IPS-18c (cell line): ENCODE results near the gene OPN1MW2.
"Not testable (repeated sequence)": the region's sequence is repeated elsewhere in the genome, so short reads cannot be mapped to it uniquely, and the experiment has no call there.

Source experiments
- H3K4me3 ChIP-seq: 2 replicates; pipeline ENCODE4 v1.7.0; 2013; ENCODE audit warnings: low read depth, mild to moderate bottlenecking, low read length, moderate library complexity; ENCODE audit not compliant: insufficient read depth
- H3K9me3 ChIP-seq: one replicate; pipeline ENCODE4 v1.6.1; 2013; ENCODE audit warnings: mild to moderate bottlenecking, low read length, moderate library complexity; ENCODE audit not compliant: control insufficient read depth, insufficient read depth

Gene OPN1MW2

DNA sequence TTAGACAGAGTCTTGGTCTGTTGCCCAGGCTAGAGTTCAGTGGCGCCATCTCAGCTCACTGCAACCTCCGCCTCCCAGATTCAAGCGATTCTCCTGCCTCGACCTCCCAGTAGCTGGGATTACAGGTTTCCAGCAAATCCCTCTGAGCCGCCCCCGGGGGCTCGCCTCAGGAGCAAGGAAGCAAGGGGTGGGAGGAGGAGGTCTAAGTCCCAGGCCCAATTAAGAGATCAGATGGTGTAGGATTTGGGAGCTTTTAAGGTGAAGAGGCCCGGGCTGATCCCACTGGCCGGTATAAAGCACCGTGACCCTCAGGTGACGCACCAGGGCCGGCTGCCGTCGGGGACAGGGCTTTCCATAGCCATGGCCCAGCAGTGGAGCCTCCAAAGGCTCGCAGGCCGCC, at the start of gene OPN1MW2:
Gene OPN1MW2, plus strand, starts transcription at position 301 of the 400 bp plus-strand sequence. Its CDS starts 60 bp downstream, at position 361.
- not testable (repeated sequence) for H3K9me3 ChIP-seq, H3K4me3 ChIP-seq

DNA sequence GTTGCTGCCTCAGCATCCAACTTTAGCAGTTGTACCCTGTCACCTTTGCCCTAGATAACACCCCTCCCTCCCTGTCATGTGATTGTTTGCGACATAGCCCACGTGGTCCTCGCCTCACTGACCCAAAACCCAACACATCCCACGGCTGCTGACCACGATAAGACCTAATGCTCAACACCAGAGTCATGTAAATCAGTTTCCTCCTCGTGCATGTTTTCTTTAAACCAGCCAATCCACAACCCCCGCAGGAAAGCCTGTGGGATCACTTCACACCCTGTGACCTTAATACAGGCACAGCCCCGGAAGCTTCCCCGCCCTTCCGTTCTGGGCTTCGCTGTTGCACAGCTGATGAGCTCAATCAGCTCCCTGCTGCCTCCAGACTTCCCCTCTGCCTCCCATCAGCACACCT, 47.0 kb upstream of the OPN1MW2 start:
- H3K4me3 ChIP-seq, H3K9me3 ChIP-seq: not testable (repeated sequence)

DNA sequence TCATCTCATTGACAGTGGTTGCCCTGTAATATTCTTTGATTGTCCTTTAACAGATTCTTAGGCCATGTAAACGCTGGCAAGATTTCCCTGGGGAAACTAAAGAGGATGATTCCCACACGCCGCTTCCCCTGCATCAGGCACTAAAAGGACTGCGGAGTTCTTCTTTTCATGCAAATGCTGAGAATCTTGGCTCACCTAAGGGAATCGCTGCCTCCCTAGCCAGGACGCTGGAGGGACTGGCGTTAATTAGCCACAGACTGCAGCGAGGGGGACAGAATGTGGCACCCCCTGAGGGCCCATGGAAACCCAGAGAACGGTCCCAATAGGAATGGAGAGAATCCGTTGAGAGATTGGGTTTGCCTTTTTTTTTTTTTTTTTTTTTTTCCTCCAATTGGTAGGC, 45.2 kb upstream of the OPN1MW2 start:
- H3K9me3 ChIP-seq, H3K4me3 ChIP-seq: not testable (repeated sequence)

DNA sequence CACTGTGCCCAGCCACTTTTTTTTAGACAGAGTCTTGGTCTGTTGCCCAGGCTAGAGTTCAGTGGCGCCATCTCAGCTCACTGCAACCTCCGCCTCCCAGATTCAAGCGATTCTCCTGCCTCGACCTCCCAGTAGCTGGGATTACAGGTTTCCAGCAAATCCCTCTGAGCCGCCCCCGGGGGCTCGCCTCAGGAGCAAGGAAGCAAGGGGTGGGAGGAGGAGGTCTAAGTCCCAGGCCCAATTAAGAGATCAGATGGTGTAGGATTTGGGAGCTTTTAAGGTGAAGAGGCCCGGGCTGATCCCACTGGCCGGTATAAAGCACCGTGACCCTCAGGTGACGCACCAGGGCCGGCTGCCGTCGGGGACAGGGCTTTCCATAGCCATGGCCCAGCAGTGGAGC, 37.3 kb upstream of the OPN1MW2 start, which contains the start of gene OPN1MW:
Gene OPN1MW, plus strand, starts transcription at position 301 of the 400 bp plus-strand sequence. Its CDS starts 82 bp downstream, at position 383.
- H3K9me3 ChIP-seq: not testable (repeated sequence)

DNA sequence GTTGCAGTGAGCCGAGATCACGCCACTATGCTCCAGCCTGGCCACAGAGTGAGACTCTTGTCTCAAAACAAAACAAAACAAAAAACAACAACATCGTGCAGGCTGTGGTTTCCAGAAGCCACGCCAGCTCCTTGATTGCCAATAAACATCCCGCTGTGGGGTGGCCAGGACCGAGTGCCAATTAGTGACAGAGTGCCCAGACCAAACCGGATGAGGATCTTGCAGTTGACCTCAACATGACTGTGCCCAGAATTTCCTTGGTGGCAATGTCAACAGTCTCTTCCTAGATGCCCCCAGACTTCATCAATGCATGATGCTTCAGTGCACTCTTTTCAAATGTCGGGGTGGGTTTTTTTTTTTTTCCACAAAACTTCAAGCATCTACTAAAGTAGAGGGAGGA, 35.8 kb upstream of the OPN1MW2 start:
- not testable (repeated sequence) for H3K9me3 ChIP-seq, H3K4me3 ChIP-seq

More for the DNA sequence above, 37.3 kb upstream of the OPN1MW2 start, which contains the start of gene OPN1MW:
- H3K4me3 ChIP-seq: not testable (repeated sequence)

DNA sequence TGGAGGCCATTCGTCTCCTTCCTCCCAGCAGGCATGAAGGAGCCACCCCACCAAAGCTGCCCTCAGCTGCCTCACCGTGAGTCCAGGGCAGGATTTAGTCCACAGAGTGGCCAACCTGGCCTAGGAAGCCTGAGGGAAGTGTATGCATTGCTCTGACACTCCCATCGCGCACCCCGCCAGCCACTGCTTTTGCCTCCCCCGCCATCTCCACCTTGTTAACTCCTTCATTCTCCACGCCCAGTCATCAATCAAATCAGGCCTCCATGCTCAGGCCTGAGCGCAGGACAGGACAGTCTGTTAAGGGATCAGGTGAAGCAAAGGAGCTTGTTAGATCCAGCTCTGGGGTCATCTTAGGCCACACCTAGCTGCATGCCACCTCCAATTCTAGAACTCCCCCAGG, 26.7 kb upstream of the OPN1MW2 start:
- not testable (repeated sequence) for H3K4me3 ChIP-seq, H3K9me3 ChIP-seq

DNA sequence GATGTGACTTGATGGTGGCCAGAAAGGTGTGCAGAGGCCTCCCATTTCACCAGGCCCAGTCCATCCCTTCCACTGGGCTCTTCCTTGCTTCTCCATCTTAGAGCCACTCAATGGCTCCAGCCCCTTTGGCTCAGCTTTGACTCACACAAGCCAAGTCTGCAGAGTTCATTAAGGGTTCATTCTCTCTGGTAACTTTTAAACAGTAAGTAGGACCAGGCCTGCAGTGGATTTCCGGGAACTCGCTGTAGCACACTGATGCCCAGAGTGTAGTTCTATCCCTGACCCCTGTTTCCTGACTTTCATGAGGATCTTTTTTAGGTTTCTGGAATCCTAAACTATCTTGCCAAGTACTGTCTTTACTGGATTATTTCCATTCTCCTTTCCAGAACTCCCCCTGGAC, 25.2 kb upstream of the OPN1MW2 start:
- H3K4me3 ChIP-seq, H3K9me3 ChIP-seq: not testable (repeated sequence)

DNA sequence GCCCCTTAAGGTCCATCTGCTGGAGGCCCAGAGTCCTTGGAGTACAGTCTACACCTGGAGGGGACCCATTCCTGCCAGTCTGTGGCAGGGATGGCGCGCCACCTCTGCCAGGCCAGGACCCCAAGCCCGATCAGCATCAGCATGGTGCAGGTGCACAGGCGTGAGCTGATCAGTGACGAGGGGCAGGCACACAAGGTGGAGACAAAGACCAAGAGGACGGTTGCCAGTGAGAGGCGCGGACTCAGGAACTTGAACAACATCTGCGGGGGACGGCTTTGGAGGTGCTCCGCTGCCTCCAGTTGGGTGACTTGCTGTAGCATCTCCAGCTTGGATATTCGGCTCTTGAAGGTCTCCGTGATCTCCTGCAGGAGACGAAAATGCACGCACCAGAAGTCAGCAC, 23.1 kb upstream of the OPN1MW2 start:
- not testable (repeated sequence) for H3K9me3 ChIP-seq, H3K4me3 ChIP-seq

DNA sequence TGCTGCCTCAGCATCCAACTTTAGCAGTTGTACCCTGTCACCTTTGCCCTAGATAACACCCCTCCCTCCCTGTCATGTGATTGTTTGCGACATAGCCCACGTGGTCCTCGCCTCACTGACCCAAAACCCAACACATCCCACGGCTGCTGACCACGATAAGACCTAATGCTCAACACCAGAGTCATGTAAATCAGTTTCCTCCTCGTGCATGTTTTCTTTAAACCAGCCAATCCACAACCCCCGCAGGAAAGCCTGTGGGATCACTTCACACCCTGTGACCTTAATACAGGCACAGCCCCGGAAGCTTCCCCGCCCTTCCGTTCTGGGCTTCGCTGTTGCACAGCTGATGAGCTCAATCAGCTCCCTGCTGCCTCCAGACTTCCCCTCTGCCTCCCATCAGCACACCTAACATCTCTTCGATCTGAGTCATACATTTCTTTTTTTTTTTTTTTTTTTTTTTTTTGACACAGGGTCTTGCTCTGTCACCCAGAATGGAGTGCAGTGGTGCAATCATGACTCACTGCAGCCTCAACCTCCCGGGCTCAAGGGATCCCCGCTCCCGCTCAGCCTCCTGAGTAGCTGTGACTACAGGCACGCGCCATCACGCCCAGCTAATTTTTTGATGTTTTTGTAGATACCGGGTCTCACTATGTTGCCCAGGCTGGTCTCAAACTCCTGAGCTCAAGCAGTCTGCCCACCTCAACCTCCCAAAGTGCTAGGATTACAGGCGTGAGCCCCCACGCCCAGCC, 9.7 kb upstream of the OPN1MW2 start:
- H3K9me3 ChIP-seq, H3K4me3 ChIP-seq: not testable (repeated sequence)

DNA sequence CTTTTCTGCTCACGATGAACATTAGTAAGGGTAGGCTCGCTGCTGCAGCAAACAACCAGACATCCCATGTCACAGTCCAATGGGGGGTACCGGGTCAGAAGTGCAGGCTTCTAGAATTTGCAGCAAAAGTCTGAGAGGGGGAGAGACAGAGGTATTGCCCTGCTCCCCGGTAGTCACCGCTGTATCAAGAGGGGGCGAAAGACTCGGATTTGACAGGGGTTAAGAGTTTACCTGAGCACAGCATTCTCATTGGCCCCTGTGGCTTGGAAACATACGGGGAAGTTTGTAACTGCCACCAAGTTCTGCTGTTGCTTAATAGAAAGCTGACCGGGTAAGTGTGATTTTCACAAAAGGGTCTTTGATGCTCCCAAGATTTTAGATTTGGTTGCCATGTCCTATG, 8.5 kb upstream of the OPN1MW2 start:
- not testable (repeated sequence) for H3K4me3 ChIP-seq

DNA sequence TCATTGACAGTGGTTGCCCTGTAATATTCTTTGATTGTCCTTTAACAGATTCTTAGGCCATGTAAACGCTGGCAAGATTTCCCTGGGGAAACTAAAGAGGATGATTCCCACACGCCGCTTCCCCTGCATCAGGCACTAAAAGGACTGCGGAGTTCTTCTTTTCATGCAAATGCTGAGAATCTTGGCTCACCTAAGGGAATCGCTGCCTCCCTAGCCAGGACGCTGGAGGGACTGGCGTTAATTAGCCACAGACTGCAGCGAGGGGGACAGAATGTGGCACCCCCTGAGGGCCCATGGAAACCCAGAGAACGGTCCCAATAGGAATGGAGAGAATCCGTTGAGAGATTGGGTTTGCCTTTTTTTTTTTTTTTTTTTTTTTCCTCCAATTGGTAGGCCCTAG, 8.1 kb upstream of the OPN1MW2 start:
- not testable (repeated sequence) for H3K4me3 ChIP-seq, H3K9me3 ChIP-seq

More for the DNA sequence above, 8.5 kb upstream of the OPN1MW2 start:
- H3K9me3 ChIP-seq: not testable (repeated sequence)

DNA sequence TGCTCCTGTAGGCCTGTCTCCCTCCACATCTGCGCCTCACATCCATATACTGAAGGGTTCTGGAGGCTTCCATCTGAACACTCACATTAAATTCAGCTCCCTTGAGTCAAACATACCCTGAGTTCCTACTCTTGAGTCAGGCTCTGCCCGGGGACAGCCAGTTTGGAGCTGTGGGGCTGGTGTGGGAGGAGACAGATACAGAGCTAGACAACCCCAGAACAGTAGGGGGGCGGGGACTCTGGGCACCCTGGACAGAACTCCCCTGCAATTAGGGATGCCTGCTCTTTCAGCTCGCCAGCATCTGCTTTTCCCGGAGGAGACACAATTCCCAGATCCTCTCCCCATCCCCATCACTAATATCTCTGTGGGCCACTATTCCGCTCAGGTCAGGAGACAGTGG, 5.7 kb downstream of the OPN1MW2 start:
- H3K4me3 ChIP-seq, H3K9me3 ChIP-seq: not testable (repeated sequence)

DNA sequence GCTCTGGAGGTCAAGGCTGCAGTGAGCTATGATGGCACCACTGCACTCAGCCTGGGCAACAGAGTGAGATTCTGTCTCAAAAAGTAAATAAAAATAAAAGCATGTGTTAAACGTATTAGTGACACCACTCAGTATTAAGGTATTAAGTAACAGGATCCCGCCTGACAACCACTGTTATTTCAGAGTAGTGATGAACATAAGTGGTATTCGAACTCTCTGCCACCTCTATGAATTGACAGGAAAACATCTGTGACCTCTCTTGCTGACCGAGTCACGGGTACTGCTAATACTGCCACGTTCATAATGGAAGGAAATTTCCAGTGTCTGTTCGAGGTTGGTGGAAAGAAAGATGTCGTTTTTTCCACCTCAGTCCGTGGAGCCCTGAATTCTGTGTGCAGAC, 7.2 kb downstream of the OPN1MW2 start:
- H3K4me3 ChIP-seq, H3K9me3 ChIP-seq: not testable (repeated sequence)

DNA sequence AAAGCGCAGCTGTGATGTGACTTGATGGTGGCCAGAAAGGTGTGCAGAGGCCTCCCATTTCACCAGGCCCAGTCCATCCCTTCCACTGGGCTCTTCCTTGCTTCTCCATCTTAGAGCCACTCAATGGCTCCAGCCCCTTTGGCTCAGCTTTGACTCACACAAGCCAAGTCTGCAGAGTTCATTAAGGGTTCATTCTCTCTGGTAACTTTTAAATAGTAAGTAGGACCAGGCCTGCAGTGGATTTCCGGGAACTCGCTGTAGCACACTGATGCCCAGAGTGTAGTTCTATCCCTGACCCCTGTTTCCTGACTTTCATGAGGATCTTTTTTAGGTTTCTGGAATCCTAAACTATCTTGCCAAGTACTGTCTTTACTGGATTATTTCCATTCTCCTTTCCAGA, 11.9 kb downstream of the OPN1MW2 start:
- not testable (repeated sequence) for H3K4me3 ChIP-seq, H3K9me3 ChIP-seq

DNA sequence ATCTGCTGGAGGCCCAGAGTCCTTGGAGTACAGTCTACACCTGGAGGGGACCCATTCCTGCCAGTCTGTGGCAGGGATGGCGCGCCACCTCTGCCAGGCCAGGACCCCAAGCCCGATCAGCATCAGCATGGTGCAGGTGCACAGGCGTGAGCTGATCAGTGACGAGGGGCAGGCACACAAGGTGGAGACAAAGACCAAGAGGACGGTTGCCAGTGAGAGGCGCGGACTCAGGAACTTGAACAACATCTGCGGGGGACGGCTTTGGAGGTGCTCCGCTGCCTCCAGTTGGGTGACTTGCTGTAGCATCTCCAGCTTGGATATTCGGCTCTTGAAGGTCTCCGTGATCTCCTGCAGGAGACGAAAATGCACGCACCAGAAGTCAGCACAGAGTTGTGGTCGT, 14.1 kb downstream of the OPN1MW2 start:
- H3K9me3 ChIP-seq, H3K4me3 ChIP-seq: not testable (repeated sequence)

DNA sequence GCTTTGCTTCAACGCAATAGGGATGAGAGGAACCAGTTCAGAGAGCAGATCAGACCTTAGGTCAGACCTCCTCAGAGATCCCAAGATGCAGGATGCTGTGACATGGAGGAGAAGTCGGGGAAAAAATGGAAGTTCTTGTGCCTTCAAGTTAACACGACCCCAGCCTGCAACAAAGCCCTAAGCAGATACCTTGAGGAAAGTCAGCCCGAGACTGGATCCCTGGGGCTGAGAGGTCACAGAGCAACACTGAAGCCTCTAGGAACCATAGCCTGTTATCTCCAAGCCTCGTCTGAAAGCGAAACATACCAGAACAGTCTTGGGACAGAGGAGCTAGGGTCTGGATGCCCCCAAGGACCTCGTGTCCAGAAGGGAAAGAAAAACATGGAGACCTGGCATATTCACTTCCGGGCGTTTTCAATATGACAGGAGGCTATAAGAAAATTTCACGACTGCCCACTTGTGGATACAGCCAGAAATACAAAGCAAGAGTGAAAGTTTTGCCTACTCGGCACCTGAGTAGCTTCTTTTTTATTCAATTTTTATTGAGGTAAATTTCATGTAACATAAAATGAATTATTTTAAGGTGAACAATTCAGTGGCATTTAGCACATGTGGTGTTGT, 19.5 kb downstream of the OPN1MW2 start:
- H3K4me3 ChIP-seq, H3K9me3 ChIP-seq: not testable (repeated sequence)

DNA sequence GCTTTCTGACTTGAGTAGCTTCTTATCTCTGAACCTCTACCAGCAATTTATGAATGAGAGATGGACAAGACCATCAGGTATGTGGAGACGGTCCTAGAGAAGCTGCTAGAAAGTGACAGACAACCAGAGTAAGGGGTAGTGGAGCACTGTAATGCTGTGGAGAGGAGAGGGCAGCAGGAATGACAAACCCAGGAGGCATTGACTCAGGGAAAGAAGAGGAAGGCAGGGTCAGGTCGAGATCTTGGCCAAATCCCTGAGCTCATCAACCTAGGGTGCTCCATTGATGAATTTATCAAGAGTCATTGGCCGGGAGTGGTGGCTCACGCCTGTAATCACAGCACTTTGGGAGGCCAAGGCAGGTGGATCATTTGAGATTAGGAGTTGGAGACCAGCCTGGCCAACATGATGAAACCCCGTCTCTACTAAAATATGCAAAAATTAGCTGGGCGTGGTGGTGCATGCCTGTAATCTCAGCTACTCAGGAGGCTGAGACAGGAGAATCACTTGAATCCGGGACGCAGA, 20.5 kb downstream of the OPN1MW2 start:
- not testable (repeated sequence) for H3K4me3 ChIP-seq, H3K9me3 ChIP-seq

DNA sequence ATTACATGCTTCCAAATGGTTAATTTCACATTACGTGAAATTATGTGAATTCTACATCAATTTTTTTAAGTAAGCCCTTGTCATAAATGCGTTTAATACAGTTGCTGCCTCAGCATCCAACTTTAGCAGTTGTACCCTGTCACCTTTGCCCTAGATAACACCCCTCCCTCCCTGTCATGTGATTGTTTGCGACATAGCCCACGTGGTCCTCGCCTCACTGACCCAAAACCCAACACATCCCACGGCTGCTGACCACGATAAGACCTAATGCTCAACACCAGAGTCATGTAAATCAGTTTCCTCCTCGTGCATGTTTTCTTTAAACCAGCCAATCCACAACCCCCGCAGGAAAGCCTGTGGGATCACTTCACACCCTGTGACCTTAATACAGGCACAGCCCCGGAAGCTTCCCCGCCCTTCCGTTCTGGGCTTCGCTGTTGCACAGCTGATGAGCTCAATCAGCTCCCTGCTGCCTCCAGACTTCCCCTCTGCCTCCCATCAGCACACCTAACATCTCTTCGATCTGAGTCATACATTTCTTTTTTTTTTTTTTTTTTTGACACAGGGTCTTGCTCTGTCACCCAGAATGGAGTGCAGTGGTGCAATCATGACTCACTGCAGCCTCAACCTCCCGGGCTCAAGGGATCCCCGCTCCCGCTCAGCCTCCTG, 28.0 kb downstream of the OPN1MW2 start:
- not testable (repeated sequence) for H3K4me3 ChIP-seq, H3K9me3 ChIP-seq
